ENCODE measurements around the gene MTA2.
"Not testable (repeated sequence)": the region's sequence is repeated elsewhere in the genome, so short reads cannot be mapped to it uniquely, and the experiment has no call there.

GRCh38 chr11:62585356-62585755, 16.3 kb downstream of the MTA2 start:
- TF ChIP-seq CTCF (conservative IDR thresholded peaks at IDR 0.05; ENCODE audit: low read depth, low read length); EZH2 (IDR thresholded peaks at IDR 0.05; ENCODE audit: low read length, unreplicated experiment): not testable (repeated sequence)

Measured in PC-3 (cell line).